GM21526 (cell line): Measurements from ENCODE around the gene NPL.

Source experiments
- ATAC-seq: cut with Tn5 transposase; IDR thresholded peaks from one replicate; pipeline ENCODE4 v1.9.1; 2021; ENCODE audit warnings: moderate library complexity; ENCODE audit not compliant: unreplicated experiment, low FRiP score

NPL gene

GRCh38 chr1:182789138-182790076, at the start of gene NPL:
Gene NPL (plus strand): TSS chr1:182789773. CDS start chr1:182794372, 4,599 bp downstream.
- ATAC-seq = peak; percentile 91

DNA sequence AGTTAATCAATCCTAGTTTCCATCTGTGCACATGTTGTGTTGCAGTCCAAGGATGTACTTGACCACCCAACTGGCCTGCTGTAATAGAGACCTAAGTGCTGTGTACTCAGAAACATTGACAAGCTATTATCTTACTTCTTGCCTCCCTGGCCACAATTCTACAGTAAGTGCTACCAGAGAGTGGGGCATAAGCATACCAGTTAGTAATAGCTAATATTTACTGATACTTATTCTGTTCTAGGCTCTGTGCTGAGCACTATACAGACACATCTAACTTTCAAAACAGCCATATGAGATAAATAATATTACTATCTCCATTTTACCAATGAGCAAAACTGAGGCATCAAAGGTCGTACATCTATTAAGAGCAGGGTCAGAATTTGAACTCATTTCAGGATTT, 49.5 kb upstream of the NPL start:
- no peak for ATAC-seq

DNA sequence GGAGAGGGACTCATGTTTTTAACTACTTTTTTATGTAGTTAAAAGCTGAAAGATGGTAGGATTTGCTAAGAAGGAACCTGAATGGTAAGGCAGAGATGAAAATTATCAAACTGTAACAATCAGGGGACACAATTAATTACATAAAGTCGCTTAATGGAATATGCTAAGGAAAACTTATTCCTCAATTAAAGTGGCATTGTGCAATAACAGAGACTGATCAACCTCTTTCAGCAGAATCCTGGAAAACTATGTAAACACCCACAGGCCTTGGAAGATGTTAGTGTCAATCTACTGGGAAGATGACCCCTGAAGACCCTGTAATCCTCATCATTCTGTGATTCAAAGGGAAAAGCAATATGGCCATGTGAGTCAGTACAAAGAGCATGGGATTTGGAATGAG, 46.8 kb upstream of the NPL start:
- ATAC-seq = no peak

- no peak for ATAC-seq
Measured at GRCh38 chr1:182752077-182752988, 37.2 kb upstream of the NPL start.

DNA sequence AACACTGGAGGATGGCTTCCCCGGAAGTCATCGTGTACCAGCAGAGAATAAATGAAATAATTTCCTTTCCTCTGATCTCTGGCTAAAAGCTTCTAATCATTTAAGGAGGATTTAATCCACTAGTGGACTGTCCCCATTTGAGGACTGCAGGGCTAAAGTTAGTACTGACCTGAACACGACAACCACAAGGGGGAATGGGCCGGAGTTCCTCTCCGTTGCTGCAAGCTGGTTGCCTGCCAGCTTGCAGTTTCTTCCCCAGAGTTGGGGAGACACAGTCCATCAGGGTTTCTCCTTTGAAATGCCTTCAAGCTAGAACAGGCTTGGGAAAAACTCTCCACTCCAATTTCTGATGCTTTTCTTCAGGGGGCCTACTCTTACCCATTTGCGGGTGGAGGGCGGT, 35.5 kb upstream of the NPL start:
- no peak for ATAC-seq

DNA sequence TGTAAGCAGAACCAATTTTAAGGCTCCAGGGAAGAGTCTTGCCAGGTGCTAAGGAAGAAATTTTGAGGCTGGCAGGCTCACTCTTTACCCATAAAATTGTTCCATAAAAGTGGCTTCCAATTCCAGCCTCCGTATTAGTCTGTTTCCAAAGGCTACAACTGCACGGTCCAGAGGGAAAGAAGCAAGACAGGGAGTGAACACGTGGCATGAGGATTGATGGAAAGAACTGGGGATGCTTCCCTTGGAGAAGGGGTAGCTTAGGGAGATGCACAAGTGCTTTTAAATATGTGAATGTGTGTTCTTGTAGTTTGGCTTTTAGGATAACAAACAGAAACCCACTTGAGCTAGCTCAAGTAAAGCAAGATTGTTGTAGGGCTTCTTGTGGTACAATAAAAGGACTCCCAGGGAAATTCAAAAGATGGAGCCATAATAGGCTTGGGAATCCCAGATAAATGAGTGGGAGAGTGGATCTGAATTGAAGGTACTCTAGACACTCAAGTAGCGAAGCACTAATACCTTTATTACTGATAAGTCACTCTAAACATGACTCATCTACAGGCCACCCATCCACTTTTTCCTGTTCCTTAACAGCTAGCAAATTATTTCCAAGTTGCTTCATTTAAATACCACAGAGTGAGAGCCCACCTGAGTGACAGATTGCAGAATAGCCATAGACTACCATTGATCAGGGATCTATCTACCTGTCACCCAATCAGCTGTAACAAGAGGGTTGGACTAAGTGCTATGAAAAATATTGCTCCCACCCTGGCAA, 34.8 kb upstream of the NPL start:
- no peak for ATAC-seq

- ATAC-seq = no peak
Measured at GRCh38 chr1:182755632-182756031, 33.9 kb upstream of the NPL start.

GRCh38 chr1:182756423-182756822, 33.1 kb upstream of the NPL start:
- ATAC-seq = no peak

- ATAC-seq = no peak
Measured at GRCh38 chr1:182761396-182762395, 27.9 kb upstream of the NPL start.

- ATAC-seq = no peak
Measured at GRCh38 chr1:182762536-182762935, 27.0 kb upstream of the NPL start.

- ATAC-seq = no peak
Measured at GRCh38 chr1:182764029-182764727, 25.4 kb upstream of the NPL start.

DNA sequence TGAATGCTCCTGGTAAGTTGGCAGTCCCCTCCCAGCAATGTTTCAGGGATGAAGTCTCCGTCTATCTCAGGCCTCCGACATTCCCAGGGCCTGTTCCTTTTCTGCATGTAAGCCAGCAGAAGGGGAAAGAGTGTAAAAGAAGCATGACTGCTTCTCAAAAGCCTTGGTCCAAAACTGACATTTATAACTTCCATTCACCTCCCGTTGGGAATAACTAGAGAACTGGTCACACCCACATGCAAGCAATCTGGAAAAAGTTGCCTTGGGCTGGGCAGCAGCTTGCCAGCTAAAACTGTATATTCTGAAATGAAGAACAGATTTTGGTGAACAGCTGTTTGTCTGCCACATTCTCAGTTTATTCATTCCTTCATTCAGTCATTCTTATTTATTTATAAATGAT, 24.2 kb upstream of the NPL start:
- ATAC-seq = no peak

- ATAC-seq = no peak
Measured at GRCh38 chr1:182766050-182766449, 23.5 kb upstream of the NPL start.

GRCh38 chr1:182766881-182767645, 22.5 kb upstream of the NPL start:
- ATAC-seq = no peak

DNA sequence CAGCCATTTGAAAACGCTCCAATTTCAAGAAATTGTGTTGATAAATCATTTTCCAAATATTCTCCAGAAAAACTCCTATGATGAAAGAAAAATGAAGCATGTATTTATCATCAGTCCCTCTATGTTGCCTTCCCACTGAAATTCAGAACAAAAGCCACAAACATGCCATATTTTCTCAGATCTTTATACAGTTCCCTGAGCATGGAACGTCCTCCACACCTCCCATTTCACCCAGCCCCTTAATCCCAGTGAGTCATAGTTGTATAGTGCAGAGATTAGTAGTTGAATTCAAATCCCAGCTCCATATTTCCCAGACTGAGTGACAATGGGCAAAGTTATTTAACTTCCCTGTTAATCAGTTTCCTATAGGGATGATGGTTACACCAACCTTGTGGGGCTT, 20.6 kb upstream of the NPL start:
- ATAC-seq = no peak

- ATAC-seq = no peak
Measured at GRCh38 chr1:182770232-182770631, 19.3 kb upstream of the NPL start.

- no peak for ATAC-seq
Measured at GRCh38 chr1:182771187-182771984, 18.2 kb upstream of the NPL start.
